HG03521 (cell line): Measurements from ENCODE around the gene CAPZA2.

Experiments used
- ATAC-seq: cut with Tn5 transposase; IDR thresholded peaks from one replicate; pipeline ENCODE4 v1.9.1; 2021; ENCODE audit warnings: mild to moderate bottlenecking, moderate library complexity; ENCODE audit not compliant: unreplicated experiment

CAPZA2 gene

GRCh38 chr7:116859323-116859722 lies 3.1 kb upstream of the CAPZA2 start:
- ATAC-seq: no peak

- no peak for ATAC-seq
Observed at GRCh38 chr7:116861717-116862116, 670 bp upstream of the CAPZA2 start.

GRCh38 chr7:116862951-116863670 lies 724 bp downstream of the CAPZA2 start:
- ATAC-seq: no peak

- no peak for ATAC-seq
Observed at GRCh38 chr7:116863936-116864500, 1.6 kb downstream of the CAPZA2 start.

GRCh38 chr7:116871061-116871700 lies 8.8 kb downstream of the CAPZA2 start:
- no peak for ATAC-seq

- ATAC-seq: no peak
Observed at GRCh38 chr7:116872026-116872425, 9.6 kb downstream of the CAPZA2 start.

- ATAC-seq: no peak
Observed at GRCh38 chr7:116873619-116874018, 11.2 kb downstream of the CAPZA2 start.

- no peak for ATAC-seq
Observed at GRCh38 chr7:116876664-116877442, 14.5 kb downstream of the CAPZA2 start.

GRCh38 chr7:116877443-116878217 lies 15.2 kb downstream of the CAPZA2 start:
- ATAC-seq: no peak

GRCh38 chr7:116884691-116885090 lies 22.3 kb downstream of the CAPZA2 start:
- ATAC-seq: no peak

GRCh38 chr7:116885724-116886123 lies 23.3 kb downstream of the CAPZA2 start:
- ATAC-seq: no peak

GRCh38 chr7:116886543-116887156 lies 24.3 kb downstream of the CAPZA2 start:
- ATAC-seq: no peak

- ATAC-seq: no peak
Observed at GRCh38 chr7:116888895-116889294, 26.5 kb downstream of the CAPZA2 start.

- ATAC-seq: no peak
Observed at GRCh38 chr7:116895849-116896248, 33.5 kb downstream of the CAPZA2 start.

- ATAC-seq: no peak
Observed at GRCh38 chr7:116897661-116898060, 35.3 kb downstream of the CAPZA2 start.

GRCh38 chr7:116899308-116899707 lies 36.9 kb downstream of the CAPZA2 start:
- no peak for ATAC-seq

GRCh38 chr7:116901143-116901542 lies 38.8 kb downstream of the CAPZA2 start:
- ATAC-seq: no peak

- no peak for ATAC-seq
Observed at GRCh38 chr7:116902867-116903266, 40.5 kb downstream of the CAPZA2 start.

GRCh38 chr7:116906391-116906790 lies 44.0 kb downstream of the CAPZA2 start:
- ATAC-seq: no peak

- ATAC-seq: no peak
Observed at GRCh38 chr7:116910383-116910782, 48.0 kb downstream of the CAPZA2 start.
